IMR-90 (cell line): Measurements from ENCODE around the gene CCDC88B. TPM values are rescaled to one million over a fixed set of nuclear protein-coding genes. Genes with fewer than 3 reads are reported as not detected.
A peak's percentile ranks its signal among the peaks of the same experiment; 100 is the strongest.

Source experiments
- ATAC-seq: fragments of 200-7000 bp; cut with Tn5 transposase; 2 replicates; pipeline ENCODE4 v1.9.1; 2020; ENCODE audit warnings: low read depth, mild to moderate bottlenecking, moderate library complexity
- BruUV-seq: library from RNA; stranded (reverse); fragments of 400-500 nt; replicated peaks from 2 replicates; lab custom pipeline; 2021; lab: Mats Ljungman, UMichigan
- CTCF ChIA-PET: fragments of 300-600 bp; formaldehyde crosslinking; extraction: SDS; loops from one replicate; lab custom pipeline; 2021; ENCODE audit warnings: antibody characterized with exemption; lab: Yijun Ruan, JAX
- POLR2A ChIA-PET: fragments of 300-600 bp; sonication (Branson Sonifier 250); formaldehyde crosslinking; loops from one replicate; lab custom pipeline; 2022; ENCODE audit warnings: antibody characterized with exemption; ENCODE audit not compliant: unreplicated experiment; lab: Charles Lee
- DNase-seq: peaks from one replicate; pipeline ENCODE4 v3.0.0; 2013
- H2AFZ ChIP-seq: replicated peaks from 2 replicates; pipeline ENCODE3; 2013; ENCODE audit warnings: low read length, mild to moderate bottlenecking; ENCODE audit not compliant: poor library complexity
- H2AK5ac ChIP-seq: 2 replicates; pipeline ENCODE4 v1.6.1; 2013; ENCODE audit warnings: low read depth, low read length, inconsistent platforms
- H2AK9ac ChIP-seq: replicated peaks from 2 replicates; pipeline ENCODE3; 2013; ENCODE audit warnings: mild to moderate bottlenecking, low read depth, low read length, moderate library complexity; ENCODE audit not compliant: poor library complexity
- H2BK120ac ChIP-seq: 2 replicates; pipeline ENCODE4 v1.6.1; 2013; ENCODE audit warnings: low read depth, low read length, inconsistent platforms
- H2BK15ac ChIP-seq: 3 replicates; pipeline ENCODE4 v1.6.1; 2013; ENCODE audit warnings: low read depth, low read length, inconsistent platforms
- H2BK20ac ChIP-seq: 2 replicates; pipeline ENCODE4 v1.6.1; 2013; ENCODE audit warnings: low read depth, mild to moderate bottlenecking, inconsistent platforms, low read length, moderate library complexity
- H2BK5ac ChIP-seq: 2 replicates; pipeline ENCODE4 v1.6.1; 2013; ENCODE audit warnings: mild to moderate bottlenecking, low read depth, low read length, inconsistent platforms; ENCODE audit not compliant: poor library complexity, severe bottlenecking
- H3K14ac ChIP-seq: replicated peaks from 2 replicates; pipeline ENCODE4 v1.6.1; 2013; ENCODE audit warnings: low read depth, low read length, inconsistent platforms
- H3K18ac ChIP-seq: 2 replicates; pipeline ENCODE4 v1.6.1; 2013; ENCODE audit warnings: low read depth, low read length, control low read depth
- H3K23ac ChIP-seq: 2 replicates; pipeline ENCODE4 v1.6.1; 2013; ENCODE audit warnings: low read depth, low read length, inconsistent platforms
- H3K27ac ChIP-seq: 2 replicates; pipeline ENCODE4 v1.5.1; 2013; ENCODE audit warnings: mild to moderate bottlenecking, control low read depth, low read length; ENCODE audit not compliant: insufficient read depth
- H3K27me3 ChIP-seq: 2 replicates; pipeline ENCODE4 v1.6.1; 2013; ENCODE audit warnings: low read length; ENCODE audit not compliant: control insufficient read depth, insufficient read depth
- H3K36me3 ChIP-seq: 2 replicates; pipeline ENCODE4 v1.6.1; 2013; ENCODE audit warnings: low read length, mixed read lengths; ENCODE audit not compliant: control insufficient read depth, insufficient read depth
- H3K4ac ChIP-seq: 2 replicates; pipeline ENCODE4 v1.6.1; 2013; ENCODE audit warnings: low read depth, low read length, inconsistent platforms
- H3K4me1 ChIP-seq: 2 replicates; pipeline ENCODE4 v1.6.1; 2013; ENCODE audit warnings: low read length, mixed read lengths; ENCODE audit not compliant: control insufficient read depth, insufficient read depth
- H3K4me2 ChIP-seq: 2 replicates; pipeline ENCODE4 v1.6.1; 2013; ENCODE audit warnings: low read depth, mild to moderate bottlenecking, control low read depth, low read length, moderate library complexity
- H3K4me3 ChIP-seq: 2 replicates; pipeline ENCODE4 v1.5.1; 2013; ENCODE audit warnings: low read depth, mild to moderate bottlenecking, control low read depth, low read length, moderate library complexity; ENCODE audit not compliant: insufficient read depth
- H3K56ac ChIP-seq: 2 replicates; pipeline ENCODE4 v1.6.1; 2013; ENCODE audit warnings: low read length, inconsistent platforms; ENCODE audit not compliant: insufficient read depth; ENCODE audit errors: extremely low read depth
- H3K79me1 ChIP-seq, 2 experiments: 2 replicates each; pipeline ENCODE4 v1.6.1; 2013; ENCODE audit warnings: low read length in 2 of 2, inconsistent platforms in 1 of 2, low read depth in 1 of 2
- H3K9ac ChIP-seq: 2 replicates; pipeline ENCODE4 v1.6.1; 2013; ENCODE audit warnings: low read depth, low read length, control low read depth
- H3K9me1 ChIP-seq: 2 replicates; pipeline ENCODE4 v1.6.1; 2013; ENCODE audit warnings: low read length, inconsistent platforms; ENCODE audit not compliant: insufficient read depth
- H3K9me3 ChIP-seq: 2 replicates; pipeline ENCODE4 v1.6.1; 2013; ENCODE audit warnings: low read length; ENCODE audit not compliant: control insufficient read depth, insufficient read depth
- H4K20me1 ChIP-seq: 2 replicates; pipeline ENCODE4 v1.6.1; 2013; ENCODE audit warnings: low read length, inconsistent platforms; ENCODE audit not compliant: insufficient read depth
- H4K5ac ChIP-seq: 2 replicates; pipeline ENCODE4 v1.6.1; 2013; ENCODE audit warnings: mild to moderate bottlenecking, low read depth, low read length, control low read depth
- H4K8ac ChIP-seq, 2 experiments: 2 replicates each; pipeline ENCODE4 v1.6.1; 2013; ENCODE audit warnings: low read depth in 2 of 2, low read length in 2 of 2, control low read depth in 1 of 2, inconsistent platforms in 1 of 2
- H4K91ac ChIP-seq: 2 replicates; pipeline ENCODE4 v1.6.1; 2013; ENCODE audit warnings: low read depth, low read length, inconsistent platforms; ENCODE audit not compliant: insufficient read depth
- BHLHE40 ChIP-seq: fragments of 150-350 bp; IDR thresholded peaks from 2 replicates; pipeline ENCODE4 v1.6.1; 2016; ENCODE audit warnings: mild to moderate bottlenecking, low read depth, low read length
- CEBPB ChIP-seq: IDR thresholded peaks from 2 replicates; pipeline ENCODE4 v1.6.1; 2012; ENCODE audit warnings: low read depth, low read length, improper control_type of control experiment
- RAD21 ChIP-seq: IDR thresholded peaks from 2 replicates; pipeline ENCODE4 v1.6.1; 2012; ENCODE audit warnings: low read length, improper control_type of control experiment
- RFX5 ChIP-seq: IDR thresholded peaks from 2 replicates; pipeline ENCODE4 v1.8.0; 2012; ENCODE audit warnings: low read depth, mild to moderate bottlenecking, low read length, moderate library complexity
- WGBS, 2 experiments: methylation state at CpG; one replicate each; pipeline versions ENCODE4 v1.1.5 to v1.1.7; 2013; ENCODE audit warnings: missing lambda C conversion rate in 2 of 2; ENCODE audit not compliant: insufficient read length in 1 of 2; ENCODE audit errors: extremely low coverage in 2 of 2; 5-methylcytosine and 5-hydroxymethylcytosine counted together
- dilution Hi-C: fragments of 300-500 bp; cut with HindIII; formaldehyde crosslinking; loops from one replicate; pipeline ENCODE4 v1.14.3; 2018; ENCODE audit warnings: low sequenced_read_pairs; ENCODE audit not compliant: unreplicated experiment
- in situ Hi-C: fragments of 300-500 bp; cut with MboI; formaldehyde crosslinking; loops from 3 replicates; pipeline ENCODE4 v1.14.3; 2019; ENCODE audit warnings: low sequenced_read_pairs, inconsistent platforms, mixed read lengths
- intact Hi-C: fragments of 100-400 bp; cut with micrococcal nuclease; formaldehyde crosslinking; loops from 2 replicates; pipeline ENCODE4 v1.10.0; 2022
- polyA plus RNA-seq, 3 experiments: library from polyadenylated mRNA; depleted of rRNA; stranded (reverse); fragments of >200 nt; gene quantifications; 2 replicates each; pipeline ENCODE4 v1.2.3, GENCODE V29; 2012; ENCODE audit warnings: low replicate concordance in 1 of 3
- total RNA-seq: library from RNA; depleted of rRNA; stranded (reverse); fragments of >200 nt; gene quantifications from 2 replicates; pipeline ENCODE4 v1.2.3, GENCODE V29; 2012
- TF ChIP-seq, protein P1 (sequence below): fragments of 150-350 bp; IDR thresholded peaks from 2 replicates; pipeline ENCODE4 v1.6.1; 2017; ENCODE audit warnings: mild to moderate bottlenecking, antibody characterized with exemption, low read length, low read depth

The CCDC88B gene
- total and polyA plus RNA-seq, 2 of the 4 experiments (the other 2 are of a cell fraction) = 1.3 to 2.5 TPM

DNA sequence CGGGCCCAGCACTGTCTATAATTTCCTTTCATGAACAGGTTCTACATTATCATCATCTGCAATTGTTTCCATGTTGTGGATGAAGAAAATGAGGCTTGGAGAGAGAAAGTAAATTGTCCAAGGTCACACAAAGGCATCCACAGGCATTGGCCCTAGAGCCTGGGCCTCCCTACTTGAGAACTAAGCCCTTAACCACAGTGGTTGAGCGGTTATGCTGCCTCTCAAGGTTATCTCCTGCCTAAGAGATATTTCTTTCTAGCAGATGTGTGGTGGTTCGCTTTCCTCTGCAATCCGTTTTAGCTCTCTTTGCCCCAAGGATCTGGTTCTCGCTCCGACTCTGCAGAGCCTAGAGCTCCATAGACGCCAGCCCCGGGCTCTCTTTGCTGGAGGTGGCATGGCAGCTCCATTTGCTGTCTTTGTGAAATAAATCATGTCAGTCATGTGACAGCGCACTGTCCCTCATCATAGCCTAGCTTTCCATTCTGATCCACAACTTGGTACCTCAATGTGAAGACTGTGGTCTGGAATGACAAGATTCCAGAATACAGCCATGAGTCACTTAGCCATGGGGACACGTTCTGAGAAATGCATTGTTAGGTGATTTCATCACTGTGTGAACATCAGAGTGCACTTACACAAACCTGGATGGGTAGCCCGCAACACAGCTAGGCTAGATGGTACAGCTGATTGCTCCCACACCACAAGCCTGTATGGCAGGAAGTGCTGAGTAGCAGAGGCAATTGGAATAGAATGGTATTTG is 46.1 kb downstream of the CCDC88B start:
- Histone ChIP-seq H2AK5ac (no peak overlapping the region), H3K27me3 (peaks cover 52% of the 10 kb centered on the region), H4K20me1 (no peaks in the 10 kb centered on the region), H4K5ac (no peak overlapping the region), H3K4me3 (no peak overlapping the region), H2BK15ac (no peak overlapping the region), H4K8ac (no peak overlapping the region), H3K56ac (no peak overlapping the region), H3K9me1 (0 out of 2 replicates have a peak, but pooled peaks cover 3% of the 10 kb centered on the region), H3K4ac (no peak overlapping the region), H3K18ac (no peak overlapping the region), H3K36me3 (no peaks in the 10 kb centered on the region), H3K9me3 (peaks cover 3% of the 10 kb centered on the region), H2BK120ac (no peak overlapping the region), H3K79me1 (no peaks in the 10 kb centered on the region), H2AFZ (no peak overlapping the region), H3K23ac (no peak overlapping the region), H3K4me1 (no peaks in the 10 kb centered on the region), H4K91ac (no peak overlapping the region), H2BK20ac (no peak overlapping the region), H3K4me2 (no peak overlapping the region), H3K27ac (no peak overlapping the region), H2AK9ac (peak overlapping the region; percentile 28), H3K9ac (no peak overlapping the region), H2BK5ac (no peak overlapping the region), H3K14ac (no peak overlapping the region)
- intact Hi-C loops = no loop called here
- WGBS, 2 experiments = 90% methylated on average over 4 of the region's 11 CpGs; no CpG with 5 or more reads in 1 of the 2 experiments
- TF ChIP-seq, protein P1, sequence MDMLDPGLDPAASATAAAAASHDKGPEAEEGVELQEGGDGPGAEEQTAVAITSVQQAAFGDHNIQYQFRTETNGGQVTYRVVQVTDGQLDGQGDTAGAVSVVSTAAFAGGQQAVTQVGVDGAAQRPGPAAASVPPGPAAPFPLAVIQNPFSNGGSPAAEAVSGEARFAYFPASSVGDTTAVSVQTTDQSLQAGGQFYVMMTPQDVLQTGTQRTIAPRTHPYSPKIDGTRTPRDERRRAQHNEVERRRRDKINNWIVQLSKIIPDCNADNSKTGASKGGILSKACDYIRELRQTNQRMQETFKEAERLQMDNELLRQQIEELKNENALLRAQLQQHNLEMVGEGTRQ = no peak
- TF ChIP-seq RAD21 (no peak), BHLHE40 (no peak), RFX5 (no peak), CEBPB (peak; percentile 26; the same call in 1 of the 2 replicates)
- no TSS peak for BruUV-seq
- DNase-seq = peak; percentile 35
- CTCF ChIA-PET = interaction anchor here (0.6 to 0.8 kb wide), 2 partner anchors 10 to 31 kb away, joined by 4 to 5 read pairs; no protein-coding TSS in a partner anchor
- in situ Hi-C loops = no loop called here
- dilution Hi-C loops = no loop called here
- POLR2A ChIA-PET = interaction anchor here (0.6 kb wide), 1 partner anchor 655 kb away, joined by 3 read pairs; no protein-coding TSS in a partner anchor
- ATAC-seq = peak; percentile 24; the same call in 1 of the 2 replicates
